WERI-Rb-1 (cell line): ENCODE measurements around the gene RNF121.

Experiments
- DNase-seq: peaks from one replicate; pipeline ENCODE4 v3.0.0-alpha.2; 2020
- H3K27ac ChIP-seq: fragments of 250-450 bp; sonication (Bioruptor Pico); 2 replicates; pipeline ENCODE4 v1.5.1; 2020; ENCODE audit warnings: mild to moderate bottlenecking, moderate library complexity
- H3K27me3 ChIP-seq: fragments of 250-450 bp; sonication (Bioruptor Pico); 2 replicates; pipeline ENCODE4 v1.5.1; 2021; ENCODE audit warnings: mild to moderate bottlenecking, low read depth, moderate library complexity; ENCODE audit not compliant: insufficient read depth, severe bottlenecking
- H3K36me3 ChIP-seq: fragments of 250-450 bp; sonication (Bioruptor Pico); 2 replicates; pipeline ENCODE4 v1.5.1; 2020; ENCODE audit warnings: mild to moderate bottlenecking, moderate library complexity
- H3K4me3 ChIP-seq: 2 replicates; pipeline ENCODE4 v1.5.1; 2011; ENCODE audit warnings: low read depth, mild to moderate bottlenecking, control low read depth, low read length
- H3K9me3 ChIP-seq: fragments of 250-450 bp; sonication (Bioruptor Pico); 2 replicates; pipeline ENCODE4 v1.5.1; 2021; ENCODE audit warnings: mild to moderate bottlenecking, moderate library complexity; ENCODE audit not compliant: severe bottlenecking
- CTCF ChIP-seq: IDR thresholded peaks from 2 replicates; pipeline ENCODE4 v1.5.1; 2011; ENCODE audit warnings: low read depth, mild to moderate bottlenecking, control low read depth, inconsistent platforms, low read length

RNF121 gene

GRCh38 chr11:71936825-71937224 lies 8.0 kb downstream of the RNF121 start:
- peaks cover 12% of the 10 kb centered on the region for H3K36me3 ChIP-seq
- no peak for DNase-seq
- no peak overlapping the region for H3K27ac ChIP-seq
- no peaks in the 10 kb centered on the region for H3K9me3 ChIP-seq
- TF ChIP-seq CTCF = no peak
- H3K27me3 ChIP-seq = no peaks in the 10 kb centered on the region
- H3K4me3 ChIP-seq = no peak overlapping the region

GRCh38 chr11:71937826-71938225 lies 9.0 kb downstream of the RNF121 start:
- peaks cover 12% of the 10 kb centered on the region for H3K36me3 ChIP-seq
- no peaks in the 10 kb centered on the region for H3K9me3 ChIP-seq
- no peak overlapping the region for H3K27ac ChIP-seq
- no peak for TF ChIP-seq CTCF
- H3K27me3 ChIP-seq = no peaks in the 10 kb centered on the region
- DNase-seq = no peak
- H3K4me3 ChIP-seq = no peak overlapping the region

- peaks cover 12% of the 10 kb centered on the region for H3K36me3 ChIP-seq
- H3K27me3 ChIP-seq = no peaks in the 10 kb centered on the region
- no peak overlapping the region for H3K4me3 ChIP-seq
- peak; percentile 43 for DNase-seq
- peak overlapping the region; percentile 69 for H3K27ac ChIP-seq
- no peak for TF ChIP-seq CTCF
- no peaks in the 10 kb centered on the region for H3K9me3 ChIP-seq
Observed at GRCh38 chr11:71940561-71941219, 11.8 kb downstream of the RNF121 start.

- no peak for DNase-seq
- Histone ChIP-seq H3K9me3 (no peaks in the 10 kb centered on the region), H3K36me3 (peaks cover 6% of the 10 kb centered on the region), H3K27ac (no peak overlapping the region), H3K4me3 (no peak overlapping the region), H3K27me3 (no peaks in the 10 kb centered on the region)
- no peak for TF ChIP-seq CTCF
Observed at GRCh38 chr11:71946144-71946571, 17.3 kb downstream of the RNF121 start.

- Histone ChIP-seq H3K9me3 (no peaks in the 10 kb centered on the region), H3K27ac (no peak overlapping the region), H3K36me3 (peaks cover 10% of the 10 kb centered on the region), H3K4me3 (no peak overlapping the region), H3K27me3 (no peaks in the 10 kb centered on the region)
- no peak for DNase-seq
- no peak for TF ChIP-seq CTCF
Observed at GRCh38 chr11:71947498-71947897, 18.7 kb downstream of the RNF121 start.
